ENCODE data around the gene ABCG8.

ABCG8 gene

DNA sequence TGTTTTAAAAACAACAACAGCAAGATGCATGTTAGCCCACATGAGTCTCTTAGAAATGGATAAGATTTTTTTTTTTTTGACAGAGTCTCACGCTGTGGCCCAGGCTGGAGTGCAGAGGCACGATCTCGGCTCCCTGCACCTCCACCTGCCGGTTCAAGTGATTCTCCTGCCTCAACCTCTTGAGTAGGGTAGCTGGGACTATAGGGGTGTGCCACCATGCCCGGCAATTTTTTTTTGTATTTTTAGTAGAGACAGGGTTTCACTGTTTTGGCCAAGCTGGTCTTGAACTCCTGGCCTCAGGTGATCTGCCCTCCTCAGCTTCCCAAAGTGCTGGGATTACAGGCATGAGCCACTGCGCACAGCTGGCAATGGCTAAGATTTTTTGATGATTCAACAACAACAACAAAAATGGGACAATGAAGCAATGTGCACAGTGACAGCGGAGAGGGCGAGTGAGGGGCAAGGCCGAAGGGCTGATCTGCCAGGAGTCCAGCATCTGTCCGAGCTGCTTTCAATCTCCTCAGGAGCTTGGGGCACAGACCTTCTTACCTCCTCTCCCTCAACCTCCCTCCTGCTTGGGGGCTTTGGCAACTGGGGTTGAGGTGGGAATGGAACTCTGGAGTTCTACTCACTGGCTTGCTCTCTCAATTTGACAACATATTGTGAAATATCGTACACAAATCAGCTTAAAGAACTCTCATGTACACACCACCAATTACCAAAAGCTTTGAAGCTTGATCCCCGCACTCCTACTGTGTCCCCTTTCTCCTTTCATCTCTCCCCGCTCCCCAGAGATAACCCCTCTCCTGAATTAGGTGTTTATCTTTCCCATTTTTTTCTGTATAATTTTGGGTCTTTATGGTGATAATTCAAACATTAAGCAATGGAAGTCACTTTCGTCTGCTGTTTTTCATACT, 3.4 kb downstream of the ABCG8 start:
- TF ChIP-seq, protein P1, sequence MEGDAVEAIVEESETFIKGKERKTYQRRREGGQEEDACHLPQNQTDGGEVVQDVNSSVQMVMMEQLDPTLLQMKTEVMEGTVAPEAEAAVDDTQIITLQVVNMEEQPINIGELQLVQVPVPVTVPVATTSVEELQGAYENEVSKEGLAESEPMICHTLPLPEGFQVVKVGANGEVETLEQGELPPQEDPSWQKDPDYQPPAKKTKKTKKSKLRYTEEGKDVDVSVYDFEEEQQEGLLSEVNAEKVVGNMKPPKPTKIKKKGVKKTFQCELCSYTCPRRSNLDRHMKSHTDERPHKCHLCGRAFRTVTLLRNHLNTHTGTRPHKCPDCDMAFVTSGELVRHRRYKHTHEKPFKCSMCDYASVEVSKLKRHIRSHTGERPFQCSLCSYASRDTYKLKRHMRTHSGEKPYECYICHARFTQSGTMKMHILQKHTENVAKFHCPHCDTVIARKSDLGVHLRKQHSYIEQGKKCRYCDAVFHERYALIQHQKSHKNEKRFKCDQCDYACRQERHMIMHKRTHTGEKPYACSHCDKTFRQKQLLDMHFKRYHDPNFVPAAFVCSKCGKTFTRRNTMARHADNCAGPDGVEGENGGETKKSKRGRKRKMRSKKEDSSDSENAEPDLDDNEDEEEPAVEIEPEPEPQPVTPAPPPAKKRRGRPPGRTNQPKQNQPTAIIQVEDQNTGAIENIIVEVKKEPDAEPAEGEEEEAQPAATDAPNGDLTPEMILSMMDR (IDR thresholded peaks at IDR 0.05) = no peak

DNA sequence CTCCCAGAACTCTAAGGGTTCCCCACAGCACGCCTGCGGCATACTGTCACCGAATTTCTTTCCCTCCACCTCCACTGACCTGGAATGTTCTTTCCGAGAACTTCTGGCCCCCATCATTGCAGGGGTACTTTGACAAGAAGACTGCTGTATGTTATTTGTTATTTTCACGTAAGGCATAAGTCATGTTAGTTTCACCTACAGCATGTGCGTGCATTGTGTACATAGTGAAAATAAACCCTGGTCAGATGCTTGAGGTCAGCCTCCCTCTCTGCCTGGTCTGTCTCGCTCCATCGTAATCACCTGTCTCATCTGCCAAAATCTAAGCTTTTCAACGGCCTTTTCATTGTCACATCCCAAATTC, 4.1 kb downstream of the ABCG8 start:
- TF ChIP-seq, protein P1 (IDR thresholded peaks at IDR 0.05) = no peak

DNA sequence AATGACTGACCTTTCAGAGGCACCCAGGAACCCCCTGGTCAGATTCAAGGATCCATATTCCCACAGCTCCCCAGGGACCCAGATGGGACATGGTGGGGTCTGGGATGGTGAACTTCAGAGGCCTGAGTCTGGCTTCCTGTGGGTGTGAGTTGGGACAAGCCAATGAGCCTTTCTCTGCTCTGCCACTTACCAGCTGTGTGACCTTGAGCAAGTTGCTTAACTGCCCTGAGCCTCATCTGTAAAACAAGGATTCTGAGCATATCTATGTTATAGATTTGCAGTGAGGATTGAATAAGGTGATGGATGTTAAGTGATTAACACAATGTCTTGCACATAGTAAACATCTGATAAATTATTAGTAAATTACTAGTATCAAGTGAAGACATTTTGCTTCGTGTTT, 6.4 kb downstream of the ABCG8 start:
- TF ChIP-seq, protein P1 (IDR thresholded peaks at IDR 0.05) = no peak

DNA sequence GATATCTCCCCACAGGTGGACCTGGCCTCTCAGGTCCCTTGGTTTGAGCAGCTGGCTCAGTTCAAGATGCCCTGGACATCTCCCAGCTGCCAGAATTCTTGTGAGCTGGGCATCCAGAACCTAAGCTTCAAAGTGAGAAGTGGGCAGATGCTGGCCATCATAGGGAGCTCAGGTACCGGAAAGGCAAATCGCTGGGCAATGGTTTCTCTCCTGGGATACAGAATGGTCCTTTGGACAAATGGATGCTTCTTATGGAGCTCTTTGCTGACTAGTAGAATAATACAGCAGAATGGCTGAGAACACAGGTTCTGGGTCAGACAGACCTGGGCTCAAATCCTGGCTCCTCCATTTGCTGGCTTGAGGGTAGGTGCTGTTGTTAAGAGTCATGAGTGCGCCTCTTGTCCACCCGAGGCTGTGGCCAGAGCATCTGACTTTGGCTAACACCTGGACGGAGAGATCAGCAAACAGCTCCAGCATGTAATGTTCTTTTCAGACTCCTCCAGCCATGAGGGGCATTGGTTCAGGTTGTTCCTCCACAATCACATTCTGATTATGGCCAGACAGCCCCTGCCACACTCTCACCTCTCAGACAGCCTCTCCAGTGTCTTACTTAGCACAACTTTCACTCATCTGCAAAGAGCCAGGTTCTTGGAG, 7.5 kb downstream of the ABCG8 start:
- TF ChIP-seq, protein P1 (IDR thresholded peaks at IDR 0.05) = no peak

DNA sequence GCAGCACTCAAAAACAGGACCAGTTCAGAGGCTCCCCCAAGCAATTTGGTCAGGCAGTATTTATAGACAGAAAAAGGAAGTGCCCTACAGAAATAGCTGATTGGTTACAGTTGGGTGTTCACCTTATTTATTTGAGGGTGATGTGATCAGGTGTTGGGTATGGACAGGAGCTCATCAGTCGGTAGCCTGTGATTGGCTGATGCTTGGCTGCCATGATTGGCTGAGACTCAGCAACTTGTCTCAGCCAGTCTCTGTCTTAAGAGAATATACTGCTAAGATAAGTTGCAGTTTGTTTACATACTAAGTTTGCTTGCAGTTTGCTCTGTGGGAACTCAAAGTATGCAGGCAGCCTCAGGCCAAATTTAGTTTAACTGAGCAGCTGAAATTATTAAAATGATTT, 9.4 kb downstream of the ABCG8 start:
- TF ChIP-seq, protein P1 (IDR thresholded peaks at IDR 0.05) = no peak

DNA sequence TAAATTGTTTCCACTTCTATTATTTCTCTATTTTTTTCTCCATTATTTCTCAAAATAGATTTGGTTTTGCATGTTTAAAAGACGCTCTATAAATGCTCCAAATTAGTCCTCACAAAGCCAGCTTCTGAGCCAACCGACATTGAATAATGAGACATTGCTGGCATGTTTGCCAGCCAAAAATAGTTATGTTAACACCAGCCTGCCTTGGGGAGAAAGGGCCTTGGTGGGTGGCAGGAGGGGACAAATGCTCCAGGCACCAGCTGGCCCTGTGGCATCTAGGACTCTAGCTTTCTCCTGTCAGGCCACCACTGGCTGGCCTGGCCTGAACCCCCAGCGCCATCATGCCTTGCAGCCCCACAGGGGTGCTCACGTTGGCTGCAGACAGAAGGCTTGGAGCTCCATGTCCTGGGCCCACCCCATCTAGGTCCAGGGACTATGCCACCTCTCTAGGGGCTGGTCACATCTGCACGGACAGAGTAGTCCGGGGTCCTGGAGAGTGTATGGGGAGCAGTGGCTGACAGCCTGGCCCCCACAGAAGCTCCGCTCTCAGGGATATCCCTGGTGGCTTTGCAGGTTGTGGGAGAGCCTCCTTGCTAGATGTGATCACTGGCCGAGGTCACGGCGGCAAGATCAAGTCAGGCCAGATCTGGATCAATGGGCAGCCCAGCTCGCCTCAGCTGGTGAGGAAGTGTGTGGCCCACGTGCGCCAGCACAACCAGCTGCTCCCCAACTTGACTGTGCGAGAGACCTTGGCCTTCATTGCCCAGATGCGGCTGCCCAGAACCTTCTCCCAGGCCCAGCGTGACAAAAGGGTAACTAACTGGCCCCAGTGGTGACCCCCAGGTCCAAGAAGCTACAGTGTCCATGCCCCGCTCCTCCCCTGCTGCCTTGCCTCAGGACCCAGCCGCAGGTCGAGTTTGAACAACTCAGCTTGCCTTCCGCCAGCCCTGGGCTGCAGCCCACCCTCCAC, 12.5 kb downstream of the ABCG8 start:
- TF ChIP-seq, protein P1 (IDR thresholded peaks at IDR 0.05) = no peak

DNA sequence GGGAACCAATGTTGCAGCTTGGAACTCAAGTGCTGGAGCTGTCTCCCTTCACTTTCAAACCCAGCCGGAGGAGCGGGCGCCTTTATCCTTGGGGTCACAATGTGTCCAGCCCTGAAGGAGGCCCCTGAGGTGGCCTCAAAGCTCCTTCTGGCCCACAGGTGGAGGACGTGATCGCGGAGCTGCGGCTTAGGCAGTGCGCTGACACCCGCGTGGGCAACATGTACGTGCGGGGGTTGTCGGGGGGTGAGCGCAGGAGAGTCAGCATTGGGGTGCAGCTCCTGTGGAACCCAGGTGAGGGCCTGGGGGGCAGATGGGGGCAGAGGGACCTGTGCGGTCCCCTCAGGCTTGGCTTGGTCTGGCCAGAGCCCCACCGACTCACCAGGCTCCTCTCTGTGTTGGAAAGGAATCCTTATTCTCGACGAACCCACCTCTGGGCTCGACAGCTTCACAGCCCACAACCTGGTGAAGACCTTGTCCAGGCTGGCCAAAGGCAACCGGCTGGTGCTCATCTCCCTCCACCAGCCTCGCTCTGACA, 13.5 kb downstream of the ABCG8 start:
- TF ChIP-seq, protein P1 (IDR thresholded peaks at IDR 0.05) = no peak

All from LNCAP (cell line).